ENCODE results near the gene PCBP3. TPM values are rescaled to one million over a fixed set of nuclear protein-coding genes. Genes with fewer than 3 reads are reported as not detected.

PCBP3 gene
- total and polyA plus RNA-seq, 8 donors: 0.83 to 4.3 (median 1.7) TPM

- peaks cover 0 to 6% (median 0%) of the 10 kb centered on the region in 4 donors for H3K27me3 ChIP-seq
- 9 to 15% methylated on average over 27 of the region's 27 CpGs for WGBS, 2 donors
- ATAC-seq (peak; percentile 58 to 64 (median 64)), DNase-seq (peak in 3 of 6 donors; percentile 35 to 55 (median 42)), FAIRE-seq (no peak)
- no peak for TF ChIP-seq CTCF (IDR thresholded peaks at IDR 0.05)
- H3K9me3 ChIP-seq: no peaks in the 10 kb centered on the region
- H3K27ac ChIP-seq: no peak overlapping the region
- H3K36me3 ChIP-seq: no peaks in the 10 kb centered on the region
- H3K4me1 ChIP-seq: peaks cover 0 to 5% (median 0%) of the 10 kb centered on the region in 3 donors
- intact Hi-C loops (cut with DNase I): no loop called here
- no peak overlapping the region for H3K4me3 ChIP-seq
Measured at GRCh38 chr21:45615145-45615711, 28.3 kb upstream of the PCBP3 start.

GRCh38 chr21:45617021-45617921 is 26.3 kb upstream of the PCBP3 start:
- FAIRE-seq (no peak), DNase-seq (no peak), ATAC-seq (no peak)
- H3K9me3 ChIP-seq: no peaks in the 10 kb centered on the region
- H3K4me1 ChIP-seq: peaks cover 0 to 5% (median 0%) of the 10 kb centered on the region in 3 donors
- H3K27me3 ChIP-seq: peaks cover 0 to 6% (median 0%) of the 10 kb centered on the region in 4 donors
- WGBS, 2 donors: 34 to 49% methylated on average over 19 of the region's 19 CpGs
- no peak for TF ChIP-seq CTCF (IDR thresholded peaks at IDR 0.05)
- H3K4me3 ChIP-seq: no peak overlapping the region
- no peak overlapping the region for H3K27ac ChIP-seq
- intact Hi-C loops (cut with DNase I): no loop called here
- H3K36me3 ChIP-seq: no peaks in the 10 kb centered on the region

GRCh38 chr21:45618287-45618686 is 25.2 kb upstream of the PCBP3 start:
- Histone ChIP-seq H3K27me3 (peaks cover 0 to 6% (median 0%) of the 10 kb centered on the region in 4 donors), H3K36me3 (no peaks in the 10 kb centered on the region), H3K27ac (no peak overlapping the region), H3K4me3 (no peak overlapping the region), H3K4me1 (peaks cover 0 to 5% (median 0%) of the 10 kb centered on the region in 3 donors), H3K9me3 (no peaks in the 10 kb centered on the region)
- ATAC-seq: no peak
- intact Hi-C loops (cut with DNase I): no loop called here
- WGBS, 2 donors: 34 to 44% methylated on average over 13 of the region's 13 CpGs
- TF ChIP-seq CTCF (IDR thresholded peaks at IDR 0.05): no peak
- no peak for FAIRE-seq
- no peak for DNase-seq

- ATAC-seq: no peak
- TF ChIP-seq CTCF (IDR thresholded peaks at IDR 0.05): no peak
- peaks cover 0 to 6% (median 0%) of the 10 kb centered on the region in 4 donors for H3K27me3 ChIP-seq
Measured at GRCh38 chr21:45618846-45619485, 24.6 kb upstream of the PCBP3 start.

More at GRCh38 chr21:45618846-45619485, 24.6 kb upstream of the PCBP3 start:
- FAIRE-seq: no peak
- no peaks in the 10 kb centered on the region for H3K9me3 ChIP-seq
- no peak overlapping the region for H3K27ac ChIP-seq
- 60 to 70% methylated on average over 8 of the region's 8 CpGs for WGBS, 2 donors
- peaks cover 0 to 5% (median 0%) of the 10 kb centered on the region in 3 donors for H3K4me1 ChIP-seq
- H3K4me3 ChIP-seq: no peak overlapping the region
- no peak for DNase-seq
- intact Hi-C loops (cut with DNase I): no loop called here
- H3K36me3 ChIP-seq: no peaks in the 10 kb centered on the region

All from pancreas (tissue), 10 donors.